HEK293 (cell line): ENCODE results near the gene CHFR.
"Not testable (repeated sequence)": the region's sequence is repeated elsewhere in the genome, so short reads cannot be mapped to it uniquely, and the experiment has no call there.

ENCODE experiments used
- CTCF ChIA-PET: fragments of 350-600 bp; formaldehyde crosslinking; extraction: SDS; loops from one replicate; lab custom pipeline; 2021; ENCODE audit warnings: antibody characterized with exemption; lab: Yijun Ruan, JAX
- POLR2A ChIA-PET: fragments of 300-600 bp; formaldehyde crosslinking; extraction: SDS; loops from one replicate; lab custom pipeline; 2020; ENCODE audit warnings: antibody characterized with exemption, inconsistent platforms; lab: Yijun Ruan, JAX
- H3K27ac ChIP-seq: fragments of 200-500 bp; sonication (Bioruptor generic); 2 replicates; pipeline ENCODE4 v1.5.1; 2014; ENCODE audit warnings: low read depth, low read length, control low read depth, inconsistent platforms; ENCODE audit errors: extremely low read depth
- H3K36me3 ChIP-seq, 2 experiments: fragments of 200-500 bp in 1 of 2; sonication (Bioruptor generic) in 1 of 2; 1 replicate in 1 of 2; 2 replicates in 1 of 2; pipeline ENCODE4 v1.5.1; 2014 to 2017; ENCODE audit warnings: inconsistent platforms in 2 of 2, low read length in 2 of 2; ENCODE audit not compliant: control insufficient read depth in 2 of 2, insufficient read depth in 1 of 2
- H3K4me1 ChIP-seq: fragments of 200-500 bp; sonication (Bioruptor generic); 2 replicates; pipeline ENCODE4 v1.5.1; 2014; ENCODE audit warnings: mild to moderate bottlenecking, low read length, inconsistent platforms; ENCODE audit not compliant: control insufficient read depth, insufficient read depth
- H3K4me3 ChIP-seq: 2 replicates; pipeline ENCODE4 v1.5.1; 2011; ENCODE audit warnings: low read depth, mild to moderate bottlenecking, control low read depth, low read length, moderate library complexity
- H3K9me3 ChIP-seq: fragments of 200-500 bp; sonication (Bioruptor generic); 2 replicates; pipeline ENCODE4 v1.5.1; 2014; ENCODE audit warnings: low read depth, low read length, inconsistent platforms; ENCODE audit not compliant: control insufficient read depth, insufficient read depth
- BCL11B ChIP-seq: fragments of 450-650 bp; formaldehyde crosslinking; IDR thresholded peaks from 2 replicates; pipeline ENCODE4 v1.5.1; 2016; ENCODE audit warnings: low read depth, missing biosample characterization, missing genetic modification characterization
- GLI2 ChIP-seq: fragments of 450-650 bp; formaldehyde crosslinking; IDR thresholded peaks from 2 replicates; pipeline ENCODE4; 2017; ENCODE audit warnings: missing biosample characterization, missing genetic modification characterization, low read depth, borderline replicate concordance
- PRDM1 ChIP-seq: fragments of 450-650 bp; formaldehyde crosslinking; IDR thresholded peaks from 2 replicates; pipeline ENCODE4; 2016; ENCODE audit warnings: missing biosample characterization, missing genetic modification characterization
- ZBTB8A ChIP-seq: fragments of 450-650 bp; formaldehyde crosslinking; IDR thresholded peaks from 2 replicates; pipeline ENCODE4 v1.5.1; 2016; ENCODE audit warnings: missing biosample characterization, missing genetic modification characterization
- ZNF10 ChIP-seq: fragments of 450-650 bp; formaldehyde crosslinking; IDR thresholded peaks from 2 replicates; pipeline ENCODE4 v1.5.1; 2017; ENCODE audit warnings: missing biosample characterization, missing genetic modification characterization
- ZNF561 ChIP-seq: fragments of 450-650 bp; IDR thresholded peaks from 2 replicates; pipeline ENCODE4 v1.5.1; 2018; ENCODE audit warnings: missing biosample characterization, missing genetic modification characterization, borderline replicate concordance
- ZNF629 ChIP-seq: fragments of 450-650 bp; formaldehyde crosslinking; IDR thresholded peaks from 2 replicates; pipeline ENCODE4 v1.5.1; 2017; ENCODE audit warnings: missing biosample characterization, missing genetic modification characterization
- ZNF664 ChIP-seq: fragments of 450-650 bp; formaldehyde crosslinking; IDR thresholded peaks from 2 replicates; pipeline ENCODE4 v1.5.1; 2016; ENCODE audit warnings: missing biosample characterization, missing genetic modification characterization
- ZNF791 ChIP-seq: fragments of 450-650 bp; formaldehyde crosslinking; IDR thresholded peaks from 2 replicates; pipeline ENCODE4 v1.5.1; 2016; ENCODE audit warnings: missing biosample characterization, missing genetic modification characterization
- TF ChIP-seq, protein P1 (sequence below): fragments of 450-650 bp; formaldehyde crosslinking; IDR thresholded peaks from 2 replicates; pipeline ENCODE4 v1.5.1; 2016; ENCODE audit warnings: missing biosample characterization, missing genetic modification characterization, borderline replicate concordance
- TF ChIP-seq, protein P2 (sequence below): fragments of 450-650 bp; formaldehyde crosslinking; IDR thresholded peaks from 2 replicates; pipeline ENCODE4 v1.5.1; 2016; ENCODE audit warnings: missing biosample characterization, missing genetic modification characterization
- TF ChIP-seq, protein P3 (sequence below): fragments of 450-650 bp; formaldehyde crosslinking; IDR thresholded peaks from 2 replicates; pipeline ENCODE4 v1.5.1; 2016; ENCODE audit warnings: missing biosample characterization, missing genetic modification characterization
- TF ChIP-seq, protein P4 (sequence below): fragments of 450-650 bp; formaldehyde crosslinking; IDR thresholded peaks from 2 replicates; pipeline ENCODE4 v1.5.1; 2016; ENCODE audit warnings: missing biosample characterization, missing genetic modification characterization

The CHFR gene

DNA sequence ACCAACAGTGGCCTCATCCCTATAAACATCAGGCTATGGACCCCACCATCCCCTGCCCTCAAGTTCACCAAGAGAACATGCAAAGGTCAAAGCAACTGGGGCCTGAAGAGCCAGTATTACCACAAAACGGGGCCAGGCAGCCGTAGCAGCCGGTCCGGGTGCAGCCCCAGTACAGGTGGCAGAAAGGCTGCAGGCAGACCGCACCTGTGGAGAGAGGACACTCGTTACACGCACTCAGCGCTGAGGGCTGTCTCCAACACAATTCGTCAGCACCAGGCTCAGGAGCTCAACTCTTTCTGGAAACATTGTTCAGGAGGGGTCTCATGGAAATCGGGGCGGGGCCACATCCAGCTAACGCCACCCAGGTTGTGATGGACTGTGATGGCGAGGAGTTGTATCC is 38.9 kb downstream of the CHFR start (continued):
- TF ChIP-seq, protein P1, sequence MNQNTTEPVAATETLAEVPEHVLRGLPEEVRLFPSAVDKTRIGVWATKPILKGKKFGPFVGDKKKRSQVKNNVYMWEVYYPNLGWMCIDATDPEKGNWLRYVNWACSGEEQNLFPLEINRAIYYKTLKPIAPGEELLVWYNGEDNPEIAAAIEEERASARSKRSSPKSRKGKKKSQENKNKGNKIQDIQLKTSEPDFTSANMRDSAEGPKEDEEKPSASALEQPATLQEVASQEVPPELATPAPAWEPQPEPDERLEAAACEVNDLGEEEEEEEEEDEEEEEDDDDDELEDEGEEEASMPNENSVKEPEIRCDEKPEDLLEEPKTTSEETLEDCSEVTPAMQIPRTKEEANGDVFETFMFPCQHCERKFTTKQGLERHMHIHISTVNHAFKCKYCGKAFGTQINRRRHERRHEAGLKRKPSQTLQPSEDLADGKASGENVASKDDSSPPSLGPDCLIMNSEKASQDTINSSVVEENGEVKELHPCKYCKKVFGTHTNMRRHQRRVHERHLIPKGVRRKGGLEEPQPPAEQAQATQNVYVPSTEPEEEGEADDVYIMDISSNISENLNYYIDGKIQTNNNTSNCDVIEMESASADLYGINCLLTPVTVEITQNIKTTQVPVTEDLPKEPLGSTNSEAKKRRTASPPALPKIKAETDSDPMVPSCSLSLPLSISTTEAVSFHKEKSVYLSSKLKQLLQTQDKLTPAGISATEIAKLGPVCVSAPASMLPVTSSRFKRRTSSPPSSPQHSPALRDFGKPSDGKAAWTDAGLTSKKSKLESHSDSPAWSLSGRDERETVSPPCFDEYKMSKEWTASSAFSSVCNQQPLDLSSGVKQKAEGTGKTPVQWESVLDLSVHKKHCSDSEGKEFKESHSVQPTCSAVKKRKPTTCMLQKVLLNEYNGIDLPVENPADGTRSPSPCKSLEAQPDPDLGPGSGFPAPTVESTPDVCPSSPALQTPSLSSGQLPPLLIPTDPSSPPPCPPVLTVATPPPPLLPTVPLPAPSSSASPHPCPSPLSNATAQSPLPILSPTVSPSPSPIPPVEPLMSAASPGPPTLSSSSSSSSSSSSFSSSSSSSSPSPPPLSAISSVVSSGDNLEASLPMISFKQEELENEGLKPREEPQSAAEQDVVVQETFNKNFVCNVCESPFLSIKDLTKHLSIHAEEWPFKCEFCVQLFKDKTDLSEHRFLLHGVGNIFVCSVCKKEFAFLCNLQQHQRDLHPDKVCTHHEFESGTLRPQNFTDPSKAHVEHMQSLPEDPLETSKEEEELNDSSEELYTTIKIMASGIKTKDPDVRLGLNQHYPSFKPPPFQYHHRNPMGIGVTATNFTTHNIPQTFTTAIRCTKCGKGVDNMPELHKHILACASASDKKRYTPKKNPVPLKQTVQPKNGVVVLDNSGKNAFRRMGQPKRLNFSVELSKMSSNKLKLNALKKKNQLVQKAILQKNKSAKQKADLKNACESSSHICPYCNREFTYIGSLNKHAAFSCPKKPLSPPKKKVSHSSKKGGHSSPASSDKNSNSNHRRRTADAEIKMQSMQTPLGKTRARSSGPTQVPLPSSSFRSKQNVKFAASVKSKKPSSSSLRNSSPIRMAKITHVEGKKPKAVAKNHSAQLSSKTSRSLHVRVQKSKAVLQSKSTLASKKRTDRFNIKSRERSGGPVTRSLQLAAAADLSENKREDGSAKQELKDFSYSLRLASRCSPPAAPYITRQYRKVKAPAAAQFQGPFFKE (tag by site-specific recombination): no peak
- TF ChIP-seq, protein P2, sequence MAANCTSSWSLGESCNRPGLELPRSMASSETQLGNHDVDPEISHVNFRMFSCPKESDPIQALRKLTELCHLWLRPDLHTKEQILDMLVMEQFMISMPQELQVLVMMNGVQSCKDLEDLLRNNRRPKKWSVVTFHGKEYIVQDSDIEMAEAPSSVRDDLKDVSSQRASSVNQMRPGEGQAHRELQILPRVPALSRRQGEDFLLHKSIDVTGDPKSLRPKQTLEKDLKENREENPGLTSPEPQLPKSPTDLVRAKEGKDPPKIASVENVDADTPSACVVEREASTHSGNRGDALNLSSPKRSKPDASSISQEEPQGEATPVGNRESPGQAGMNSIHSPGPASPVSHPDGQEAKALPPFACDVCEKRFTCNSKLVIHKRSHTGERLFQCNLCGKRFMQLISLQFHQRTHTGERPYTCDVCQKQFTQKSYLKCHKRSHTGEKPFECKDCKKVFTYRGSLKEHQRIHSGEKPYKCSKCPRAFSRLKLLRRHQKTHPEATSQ (tag by site-specific recombination): no peak
- TF ChIP-seq ZNF10 (tag by site-specific recombination): no peak
- no peak for TF ChIP-seq ZNF664 (tag by site-specific recombination)
- no peak for TF ChIP-seq BCL11B (tag by site-specific recombination)
- TF ChIP-seq, protein P3, sequence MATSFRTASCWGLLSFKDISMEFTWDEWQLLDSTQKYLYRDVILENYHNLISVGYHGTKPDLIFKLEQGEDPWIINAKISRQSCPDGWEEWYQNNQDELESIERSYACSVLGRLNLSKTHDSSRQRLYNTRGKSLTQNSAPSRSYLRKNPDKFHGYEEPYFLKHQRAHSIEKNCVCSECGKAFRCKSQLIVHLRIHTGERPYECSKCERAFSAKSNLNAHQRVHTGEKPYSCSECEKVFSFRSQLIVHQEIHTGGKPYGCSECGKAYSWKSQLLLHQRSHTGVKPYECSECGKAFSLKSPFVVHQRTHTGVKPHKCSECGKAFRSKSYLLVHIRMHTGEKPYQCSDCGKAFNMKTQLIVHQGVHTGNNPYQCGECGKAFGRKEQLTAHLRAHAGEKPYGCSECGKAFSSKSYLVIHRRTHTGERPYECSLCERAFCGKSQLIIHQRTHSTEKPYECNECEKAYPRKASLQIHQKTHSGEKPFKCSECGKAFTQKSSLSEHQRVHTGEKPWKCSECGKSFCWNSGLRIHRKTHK (tag by site-specific recombination): no peak
- no peak for TF ChIP-seq ZNF629
- TF ChIP-seq, all 188 proteins: peak for 0

DNA sequence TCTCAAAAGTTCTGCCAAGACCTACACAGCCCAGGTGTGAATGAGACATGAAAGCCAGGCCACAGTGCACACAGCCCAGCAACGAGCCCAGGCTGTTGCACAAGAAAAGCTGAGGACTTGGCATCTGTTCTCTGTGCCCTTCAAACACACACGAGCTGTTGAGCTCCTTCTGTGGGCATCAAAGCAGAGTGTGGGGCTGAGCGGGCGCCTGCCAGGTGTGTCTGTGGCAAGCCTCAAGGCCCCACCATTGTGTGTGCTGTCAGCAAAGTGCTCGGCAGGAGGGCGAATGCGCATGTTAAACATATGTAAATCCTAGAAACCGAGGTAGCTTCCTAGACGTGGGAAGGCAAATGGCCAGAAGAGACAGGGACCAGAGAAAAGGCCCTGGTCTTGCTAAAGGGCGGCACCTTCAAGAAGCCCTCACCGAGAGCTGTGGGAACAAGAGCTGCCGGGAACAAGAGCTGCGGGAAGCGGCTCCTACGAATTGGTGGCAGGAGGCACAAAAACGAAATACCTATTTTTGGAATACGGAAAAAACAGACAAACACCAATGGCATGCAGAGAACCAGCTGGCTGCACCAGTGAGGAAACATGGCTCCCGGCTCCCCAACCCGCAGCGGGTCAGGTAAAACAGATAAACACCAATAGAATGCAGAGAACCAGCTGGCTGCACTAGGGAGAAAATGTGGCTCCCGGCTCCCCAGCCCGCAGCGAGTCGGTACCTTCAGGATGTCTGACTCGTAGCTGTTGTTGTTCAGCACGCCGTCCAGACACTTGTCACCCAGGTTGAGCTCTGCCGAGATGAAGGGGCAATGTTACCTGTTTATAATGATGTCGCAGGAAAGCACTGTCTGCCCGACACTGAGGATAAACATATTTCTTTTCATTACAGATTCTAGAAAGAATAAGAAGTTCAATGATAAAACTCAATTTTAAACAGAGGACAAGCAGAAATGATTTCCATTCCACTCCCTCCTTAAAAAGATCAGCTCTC is 39.7 kb downstream of the CHFR start:
- peaks cover 15 to 76% of the 10 kb centered on the region in 2 experiments; a peak in 2 of 3 replicates for H3K36me3 ChIP-seq
- no peaks in the 10 kb centered on the region for H3K9me3 ChIP-seq
- no peaks in the 10 kb centered on the region for H3K4me1 ChIP-seq
- ChIA-PET POLR2A (no interaction called here), CTCF (interaction anchor here (0.6 kb wide), 1 partner anchor 79 kb away, joined by 5 read pairs; no protein-coding TSS in a partner anchor)
- H3K4me3 ChIP-seq: no peak overlapping the region
- TF ChIP-seq GLI2 (tag by site-specific recombination) (no peak), ZNF561 (tag by site-specific recombination) (no peak), ZNF10 (tag by site-specific recombination) (no peak), ZBTB8A (tag by site-specific recombination) (no peak), ZNF791 (tag by site-specific recombination) (no peak), PRDM1 (tag by site-specific recombination) (no peak)
- TF ChIP-seq, protein P4, sequence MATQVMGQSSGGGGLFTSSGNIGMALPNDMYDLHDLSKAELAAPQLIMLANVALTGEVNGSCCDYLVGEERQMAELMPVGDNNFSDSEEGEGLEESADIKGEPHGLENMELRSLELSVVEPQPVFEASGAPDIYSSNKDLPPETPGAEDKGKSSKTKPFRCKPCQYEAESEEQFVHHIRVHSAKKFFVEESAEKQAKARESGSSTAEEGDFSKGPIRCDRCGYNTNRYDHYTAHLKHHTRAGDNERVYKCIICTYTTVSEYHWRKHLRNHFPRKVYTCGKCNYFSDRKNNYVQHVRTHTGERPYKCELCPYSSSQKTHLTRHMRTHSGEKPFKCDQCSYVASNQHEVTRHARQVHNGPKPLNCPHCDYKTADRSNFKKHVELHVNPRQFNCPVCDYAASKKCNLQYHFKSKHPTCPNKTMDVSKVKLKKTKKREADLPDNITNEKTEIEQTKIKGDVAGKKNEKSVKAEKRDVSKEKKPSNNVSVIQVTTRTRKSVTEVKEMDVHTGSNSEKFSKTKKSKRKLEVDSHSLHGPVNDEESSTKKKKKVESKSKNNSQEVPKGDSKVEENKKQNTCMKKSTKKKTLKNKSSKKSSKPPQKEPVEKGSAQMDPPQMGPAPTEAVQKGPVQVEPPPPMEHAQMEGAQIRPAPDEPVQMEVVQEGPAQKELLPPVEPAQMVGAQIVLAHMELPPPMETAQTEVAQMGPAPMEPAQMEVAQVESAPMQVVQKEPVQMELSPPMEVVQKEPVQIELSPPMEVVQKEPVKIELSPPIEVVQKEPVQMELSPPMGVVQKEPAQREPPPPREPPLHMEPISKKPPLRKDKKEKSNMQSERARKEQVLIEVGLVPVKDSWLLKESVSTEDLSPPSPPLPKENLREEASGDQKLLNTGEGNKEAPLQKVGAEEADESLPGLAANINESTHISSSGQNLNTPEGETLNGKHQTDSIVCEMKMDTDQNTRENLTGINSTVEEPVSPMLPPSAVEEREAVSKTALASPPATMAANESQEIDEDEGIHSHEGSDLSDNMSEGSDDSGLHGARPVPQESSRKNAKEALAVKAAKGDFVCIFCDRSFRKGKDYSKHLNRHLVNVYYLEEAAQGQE (tag by site-specific recombination): no peak
- no peak overlapping the region for H3K27ac ChIP-seq

DNA sequence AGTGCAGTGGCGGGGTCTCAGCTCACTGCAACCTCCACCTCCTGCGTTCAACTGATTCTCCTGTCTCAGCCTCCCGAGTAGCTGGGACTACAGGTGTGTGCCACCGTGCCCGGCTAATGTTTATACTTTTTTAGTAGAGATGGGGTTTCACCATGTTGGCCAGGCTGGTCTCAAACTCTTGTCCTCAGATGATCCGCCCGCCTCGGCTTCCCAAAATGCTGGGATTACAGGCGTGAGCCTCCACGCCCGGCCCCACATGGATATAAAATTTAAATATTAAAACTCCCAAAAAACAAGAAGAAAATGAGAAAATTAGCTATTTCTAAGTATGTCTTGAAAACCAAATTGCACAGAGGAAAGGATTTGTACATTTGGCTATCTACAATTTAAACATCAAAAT is 42.7 kb downstream of the CHFR start:
- CTCF ChIA-PET, H3K4me3 ChIP-seq, H3K9me3 ChIP-seq, H3K4me1 ChIP-seq, H3K27ac ChIP-seq, POLR2A ChIA-PET: not testable (repeated sequence)
- H3K36me3 ChIP-seq: peaks cover 15 to 82% of the 10 kb centered on the region in 2 experiments; a peak in 2 of 3 replicates
